Right atrium auricular region (tissue), 2 donors: ENCODE results near the gene HERC3. TPM values are rescaled to one million over a fixed set of nuclear protein-coding genes. Genes with fewer than 3 reads are reported as not detected.
A peak's percentile ranks its signal among the peaks of the same experiment; 100 is the strongest.

Experiments used
- DNase-seq: peaks from one replicate; pipeline ENCODE4 v3.0.0-alpha.2; 2019; ENCODE audit warnings: low spot score
- H3K27ac ChIP-seq, 2 donors: fragments of 200-600 bp; sonication (generic); 1 replicate in 1 of 2; 2 replicates in 1 of 2; pipeline ENCODE4 v1.5.1; 2016 to 2019
- H3K27me3 ChIP-seq, 2 donors: fragments of 200-600 bp; sonication (generic); one replicate each; pipeline versions ENCODE4 v1.5.1 to v1.6.0; 2017 to 2019
- H3K36me3 ChIP-seq: fragments of 200-600 bp; sonication (generic); one replicate; pipeline ENCODE4 v1.5.1; 2016
- H3K4me1 ChIP-seq, 2 donors: fragments of 200-600 bp; sonication (generic); one replicate each; pipeline versions ENCODE4 v1.5.1 to v1.6.0; 2017 to 2019
- H3K4me3 ChIP-seq, 2 donors: fragments of 200-600 bp; sonication (generic); 1 replicate in 1 of 2; 2 replicates in 1 of 2; pipeline ENCODE4 v1.5.1; 2017 to 2019; ENCODE audit warnings: mild to moderate bottlenecking in 1 of 2, moderate library complexity in 1 of 2
- H3K9me3 ChIP-seq, 2 donors: fragments of 200-600 bp; sonication (generic); one replicate each; pipeline ENCODE4 v1.5.1; 2019
- CTCF ChIP-seq, 2 donors: fragments of 200-600 bp; sonication (generic); IDR thresholded peaks; one replicate each; pipeline ENCODE4 v1.5.1; 2019; ENCODE audit warnings: antibody characterized with exemption in 2 of 2
- total RNA-seq, 2 donors: library from RNA; depleted of rRNA; stranded (reverse); fragments of >200 nt; gene quantifications; one replicate each; pipeline ENCODE4 v1.1.0, GENCODE V29; 2016

Gene HERC3
- total RNA-seq, 2 donors from 2014 or later, result 27.4 to 36.2 TPM

- H3K36me3 ChIP-seq, result peaks cover 45% of the 10 kb centered on the region
- H3K9me3 ChIP-seq, result no peaks in the 10 kb centered on the region
- H3K4me1 ChIP-seq, result peaks cover 0 to 21% of the 10 kb centered on the region in 2 donors
- H3K4me3 ChIP-seq, result no peak overlapping the region
- H3K27me3 ChIP-seq, result no peaks in the 10 kb centered on the region
- no peak for TF ChIP-seq CTCF (IDR thresholded peaks at IDR 0.05)
- peak overlapping the region; percentile 54 to 62 for H3K27ac ChIP-seq
- DNase-seq, result no peak
Measured at GRCh38 chr4:88745175-88745574, 152.9 kb downstream of the HERC3 start.

- Histone ChIP-seq H3K27ac (peak overlapping the region; percentile 54 to 62), H3K27me3 (no peaks in the 10 kb centered on the region), H3K9me3 (no peaks in the 10 kb centered on the region), H3K4me3 (no peak overlapping the region), H3K4me1 (peaks cover 0 to 21% of the 10 kb centered on the region in 2 donors), H3K36me3 (peaks cover 50% of the 10 kb centered on the region)
- no peak for DNase-seq
- TF ChIP-seq CTCF (IDR thresholded peaks at IDR 0.05), result no peak
Measured at GRCh38 chr4:88745581-88746163, 153.4 kb downstream of the HERC3 start.

- no peaks in the 10 kb centered on the region for H3K9me3 ChIP-seq
- H3K36me3 ChIP-seq, result peaks cover 55% of the 10 kb centered on the region
- no peak overlapping the region for H3K4me3 ChIP-seq
- DNase-seq, result no peak
- no peak for TF ChIP-seq CTCF (IDR thresholded peaks at IDR 0.05)
- H3K27ac ChIP-seq, result peak overlapping the region; percentile 54 to 62
- no peaks in the 10 kb centered on the region for H3K27me3 ChIP-seq
- peaks cover 0 to 21% of the 10 kb centered on the region in 2 donors for H3K4me1 ChIP-seq
Measured at GRCh38 chr4:88746206-88746605, 153.9 kb downstream of the HERC3 start.

GRCh38 chr4:88747351-88747750, 155.1 kb downstream of the HERC3 start:
- peaks cover 49% of the 10 kb centered on the region for H3K36me3 ChIP-seq

GRCh38 chr4:88750369-88750768, 158.1 kb downstream of the HERC3 start:
- no peaks in the 10 kb centered on the region for H3K9me3 ChIP-seq
- peaks cover 0 to 12% of the 10 kb centered on the region in 2 donors for H3K4me1 ChIP-seq
- TF ChIP-seq CTCF (IDR thresholded peaks at IDR 0.05), result no peak
- H3K27me3 ChIP-seq, result no peaks in the 10 kb centered on the region
- no peak overlapping the region for H3K4me3 ChIP-seq
- H3K36me3 ChIP-seq, result peaks cover 48% of the 10 kb centered on the region
- DNase-seq, result no peak
- no peak overlapping the region for H3K27ac ChIP-seq

More at GRCh38 chr4:88747351-88747750, 155.1 kb downstream of the HERC3 start:
- Histone ChIP-seq H3K27ac (no peak overlapping the region), H3K9me3 (no peaks in the 10 kb centered on the region), H3K27me3 (no peaks in the 10 kb centered on the region), H3K4me3 (no peak overlapping the region), H3K4me1 (peaks cover 0 to 21% of the 10 kb centered on the region in 2 donors)
- no peak for TF ChIP-seq CTCF (IDR thresholded peaks at IDR 0.05)
- DNase-seq, result no peak
